HUES48 (cell line): ENCODE data around the gene PIGT.
A peak's percentile ranks its signal among the peaks of the same experiment; 100 is the strongest.

Source experiments
- H3K27ac ChIP-seq: one replicate; pipeline ENCODE4 v1.7.0; 2013; ENCODE audit warnings: low read depth, low read length, inconsistent platforms
- H3K27me3 ChIP-seq: 2 replicates; pipeline ENCODE4 v1.6.1; 2013; ENCODE audit warnings: mild to moderate bottlenecking, low read length; ENCODE audit not compliant: control insufficient read depth, insufficient read depth
- H3K36me3 ChIP-seq: 2 replicates; pipeline ENCODE4 v1.6.1; 2013; ENCODE audit warnings: low read length; ENCODE audit not compliant: control insufficient read depth, insufficient read depth
- H3K4me1 ChIP-seq: 2 replicates; pipeline ENCODE4 v1.6.1; 2013; ENCODE audit warnings: mild to moderate bottlenecking, low read length; ENCODE audit not compliant: control insufficient read depth, insufficient read depth
- H3K4me3 ChIP-seq: 2 replicates; pipeline ENCODE4 v1.5.1; 2013; ENCODE audit warnings: mild to moderate bottlenecking, low read depth, low read length
- H3K9ac ChIP-seq: 2 replicates; pipeline ENCODE4 v1.6.1; 2013; ENCODE audit warnings: mild to moderate bottlenecking, low read depth, low read length, moderate library complexity
- H3K9me3 ChIP-seq: 2 replicates; pipeline ENCODE4 v1.6.1; 2013; ENCODE audit warnings: low read length; ENCODE audit not compliant: control insufficient read depth, insufficient read depth

The PIGT gene

DNA sequence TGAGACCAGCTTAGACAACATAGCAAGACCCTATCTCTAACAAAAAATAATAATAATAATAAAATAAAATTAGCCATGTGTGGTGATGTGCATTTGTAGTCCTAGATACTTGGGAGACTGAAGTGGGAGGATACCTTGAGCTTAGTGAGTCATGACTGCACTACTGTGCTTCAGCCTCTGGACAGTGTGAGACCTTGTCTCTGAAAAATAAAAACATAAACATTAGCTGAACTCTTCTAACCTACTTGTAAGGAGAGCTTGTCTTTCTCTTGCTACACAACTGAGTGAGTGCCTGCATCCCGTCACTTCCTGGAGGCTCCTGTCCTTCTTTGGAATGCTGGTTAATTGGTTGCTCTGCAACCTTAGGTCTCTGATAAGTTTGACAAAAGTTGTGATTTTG is 13.0 kb upstream of the PIGT start:
- Histone ChIP-seq H3K9me3 (peaks cover 6% of the 10 kb centered on the region; the same call in 1 of the 2 replicates), H3K4me1 (peaks cover 8% of the 10 kb centered on the region), H3K36me3 (no peaks in the 10 kb centered on the region), H3K27me3 (peaks cover 32% of the 10 kb centered on the region), H3K4me3 (no peak overlapping the region), H3K9ac (no peak overlapping the region), H3K27ac (no peak overlapping the region)

- H3K4me1 ChIP-seq, result peaks cover 10% of the 10 kb centered on the region
- peaks cover 6% of the 10 kb centered on the region; the same call in 1 of the 2 replicates for H3K9me3 ChIP-seq
- H3K4me3 ChIP-seq, result no peak overlapping the region
- H3K36me3 ChIP-seq, result peaks cover 10% of the 10 kb centered on the region
- H3K27me3 ChIP-seq, result peaks cover 33% of the 10 kb centered on the region
- H3K27ac ChIP-seq, result no peak overlapping the region
- H3K9ac ChIP-seq, result no peak overlapping the region
Observed at GRCh38 chr20:45404438-45404837, 11.5 kb upstream of the PIGT start.

DNA sequence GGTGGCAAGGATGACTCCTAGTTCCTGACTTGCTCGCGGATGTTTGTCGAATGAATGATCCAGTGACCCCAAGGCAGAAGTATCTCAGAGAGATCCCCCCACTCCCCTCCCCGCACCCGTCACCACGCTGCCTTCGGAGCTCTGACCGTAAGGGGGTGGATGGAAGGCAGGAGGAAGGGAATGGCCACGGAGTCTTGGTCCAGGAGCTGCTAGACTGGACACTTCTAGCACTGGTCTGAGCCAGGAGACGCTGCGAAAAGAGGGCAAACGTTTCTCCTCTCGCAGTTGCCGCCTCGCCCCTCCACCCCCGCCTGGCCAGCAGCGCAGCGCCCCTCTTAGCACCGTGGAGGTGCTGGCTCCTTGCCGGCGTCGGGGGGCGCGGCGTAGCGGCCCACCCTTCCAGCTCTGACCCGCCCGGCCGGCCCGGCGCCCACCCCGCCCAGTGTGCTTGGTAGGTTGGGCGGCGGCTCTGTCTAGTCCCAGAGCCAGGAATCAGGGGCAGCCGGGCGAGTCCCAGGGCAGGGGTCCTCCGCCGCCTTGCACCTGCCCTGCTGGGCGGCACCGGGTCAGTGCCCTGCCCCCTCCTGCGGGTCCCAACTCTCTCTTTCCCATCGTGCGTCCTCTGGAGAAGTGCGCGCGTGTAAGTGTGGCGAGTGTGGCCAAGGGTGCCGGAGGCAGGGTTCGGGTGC is 10.2 kb upstream of the PIGT start:
- peaks cover 1% of the 10 kb centered on the region; the same call in 1 of the 2 replicates for H3K9me3 ChIP-seq
- peak overlapping the region; percentile 76; the same call in 1 of the 2 replicates for H3K9ac ChIP-seq
- peaks cover 22% of the 10 kb centered on the region for H3K36me3 ChIP-seq
- peak overlapping the region; percentile 72 for H3K4me3 ChIP-seq
- H3K4me1 ChIP-seq, result peaks cover 10% of the 10 kb centered on the region
- H3K27me3 ChIP-seq, result peaks cover 33% of the 10 kb centered on the region
- H3K27ac ChIP-seq, result peak overlapping the region; percentile 28

- H3K27me3 ChIP-seq, result peaks cover 33% of the 10 kb centered on the region
- peak overlapping the region; percentile 72 for H3K4me3 ChIP-seq
- peaks cover 28% of the 10 kb centered on the region for H3K36me3 ChIP-seq
- peak overlapping the region; percentile 76 for H3K9ac ChIP-seq
- no peaks in the 10 kb centered on the region for H3K9me3 ChIP-seq
- peak overlapping the region; percentile 78 for H3K27ac ChIP-seq
- H3K4me1 ChIP-seq, result peaks cover 10% of the 10 kb centered on the region
Observed at GRCh38 chr20:45406260-45407066, 9.5 kb upstream of the PIGT start.

DNA sequence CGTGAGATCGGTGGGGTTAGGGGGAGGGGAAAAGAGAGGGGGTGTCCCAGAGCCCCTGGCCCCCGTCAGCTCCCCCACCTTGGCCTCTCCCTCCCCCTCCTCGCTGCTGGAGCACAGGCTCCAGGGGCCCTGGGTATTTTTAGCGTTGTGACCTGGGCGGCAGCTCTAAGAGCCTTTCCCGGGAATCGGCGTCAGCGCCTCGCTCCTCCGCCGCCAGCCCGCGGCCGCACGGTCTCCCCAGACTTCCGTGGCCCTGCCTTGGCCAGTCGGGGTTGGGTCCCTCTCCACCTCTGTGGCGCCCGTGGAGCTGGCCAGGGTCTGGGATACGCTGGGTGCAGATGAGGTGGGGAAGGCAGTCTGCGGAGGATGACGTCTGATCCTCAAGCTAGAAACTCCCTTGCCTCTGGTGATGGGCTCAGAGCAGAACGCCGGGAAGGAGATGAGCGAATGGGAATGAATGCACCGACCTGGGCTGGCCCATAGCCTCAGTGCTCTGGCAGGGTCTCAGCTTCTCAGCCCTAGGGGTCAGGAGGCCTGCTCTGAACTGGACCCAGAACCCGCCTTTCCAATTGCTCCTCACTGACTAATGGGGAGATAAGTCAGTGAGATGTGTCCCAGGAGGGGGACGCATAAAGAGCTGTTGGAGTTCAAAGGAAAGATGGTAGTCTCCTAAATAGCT is 8.7 kb upstream of the PIGT start:
- H3K4me3 ChIP-seq, result peak overlapping the region; percentile 72
- no peaks in the 10 kb centered on the region for H3K9me3 ChIP-seq
- H3K27me3 ChIP-seq, result peaks cover 33% of the 10 kb centered on the region
- H3K9ac ChIP-seq, result peak overlapping the region; percentile 76; the same call in 1 of the 2 replicates
- peak overlapping the region; percentile 78 for H3K27ac ChIP-seq
- H3K36me3 ChIP-seq, result peaks cover 28% of the 10 kb centered on the region
- H3K4me1 ChIP-seq, result peaks cover 10% of the 10 kb centered on the region

DNA sequence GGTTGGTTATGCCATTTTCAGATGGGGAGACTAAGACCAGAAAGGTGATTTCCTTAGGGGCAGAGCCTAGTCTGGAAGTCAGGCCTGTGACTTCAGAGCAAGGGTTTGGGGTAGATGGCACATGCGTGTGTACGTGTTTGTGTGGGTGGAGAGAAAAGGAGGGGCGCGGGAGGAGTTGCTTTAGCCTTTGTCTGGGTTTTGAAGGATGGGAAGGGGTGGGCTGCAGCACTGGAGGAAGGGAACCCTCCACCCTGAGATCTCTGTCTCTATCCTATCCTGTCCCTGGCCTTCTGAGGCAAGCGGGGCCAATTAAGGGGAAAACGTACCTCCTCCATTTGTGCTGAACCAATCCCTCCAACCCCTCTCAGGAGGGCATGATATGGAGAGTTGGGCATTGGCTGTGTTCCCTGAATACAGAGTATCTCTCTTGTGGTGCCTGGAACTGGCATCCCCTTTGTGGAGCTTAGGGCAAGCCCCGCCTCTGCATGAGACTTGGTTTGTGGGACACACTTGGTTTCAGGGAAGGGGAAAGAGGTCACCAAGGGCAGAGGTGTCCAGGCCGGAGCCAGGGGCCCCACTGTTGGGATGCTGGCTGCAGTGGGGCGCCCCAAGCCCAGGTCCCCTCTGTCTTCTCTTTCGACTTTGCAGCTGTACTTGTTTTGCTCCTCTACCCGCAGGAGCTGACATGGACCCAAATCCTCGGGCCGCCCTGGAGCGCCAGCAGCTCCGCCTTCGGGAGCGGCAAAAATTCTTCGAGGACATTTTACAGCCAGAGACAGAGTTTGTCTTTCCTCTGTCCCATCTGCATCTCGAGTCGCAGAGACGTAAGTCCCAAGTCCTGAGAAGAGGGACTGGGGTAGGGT is 7.9 kb upstream of the PIGT start, which contains the start of gene DBNDD2:
TSS of gene DBNDD2 (plus strand) at position 507 of the 863 bp plus-strand sequence. CDS start at position 686, 179 bp downstream.
- H3K9ac ChIP-seq, result peak within 1 kb of the TSS; percentile 76; the same call in 1 of the 2 replicates
- H3K27me3 ChIP-seq, result peaks cover 33% of the 10 kb centered on the region
- H3K9me3 ChIP-seq, result no peaks in the 10 kb centered on the region
- peak within 1 kb of the TSS; percentile 16 for H3K27ac ChIP-seq
- peak within 1 kb of the TSS; percentile 72 for H3K4me3 ChIP-seq
- peaks cover 10% of the 10 kb centered on the region for H3K4me1 ChIP-seq
- H3K36me3 ChIP-seq, result peaks cover 28% of the 10 kb centered on the region

DNA sequence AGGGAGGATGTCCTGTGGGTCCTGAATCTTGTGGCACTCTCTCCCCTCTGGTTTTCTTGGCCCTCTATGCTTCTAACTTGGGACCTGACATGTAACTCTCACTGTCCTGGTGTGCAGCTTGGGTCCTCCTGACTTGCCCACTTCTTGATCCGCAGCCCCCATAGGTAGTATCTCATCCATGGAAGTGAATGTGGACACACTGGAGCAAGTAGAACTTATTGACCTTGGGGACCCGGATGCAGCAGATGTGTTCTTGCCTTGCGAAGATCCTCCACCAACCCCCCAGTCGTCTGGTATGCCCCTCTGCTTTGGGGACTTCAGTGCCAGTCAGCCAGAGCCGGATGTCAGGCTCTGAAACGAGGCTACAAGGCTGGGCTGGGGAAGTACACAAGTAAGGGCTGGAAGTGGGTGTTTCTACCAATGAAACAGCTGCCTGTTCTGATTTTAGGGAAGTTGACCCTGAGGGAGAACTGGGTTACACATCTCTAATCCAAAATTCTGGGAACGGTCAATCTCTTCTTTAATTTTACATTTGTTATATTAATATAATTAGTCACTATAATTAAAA is 7.2 kb upstream of the PIGT start:
- Histone ChIP-seq H3K4me1 (peaks cover 10% of the 10 kb centered on the region), H3K27me3 (peaks cover 33% of the 10 kb centered on the region), H3K27ac (no peak overlapping the region), H3K36me3 (peaks cover 28% of the 10 kb centered on the region), H3K9me3 (no peaks in the 10 kb centered on the region), H3K4me3 (no peak overlapping the region), H3K9ac (no peak overlapping the region)

- no peak overlapping the region for H3K4me3 ChIP-seq
- H3K27me3 ChIP-seq, result peaks cover 24% of the 10 kb centered on the region
- no peak overlapping the region for H3K27ac ChIP-seq
- H3K36me3 ChIP-seq, result peaks cover 28% of the 10 kb centered on the region
- peaks cover 10% of the 10 kb centered on the region for H3K4me1 ChIP-seq
- no peaks in the 10 kb centered on the region for H3K9me3 ChIP-seq
- no peak overlapping the region for H3K9ac ChIP-seq
Observed at GRCh38 chr20:45409521-45410272, 6.2 kb upstream of the PIGT start.

- Histone ChIP-seq H3K9me3 (no peaks in the 10 kb centered on the region), H3K36me3 (peaks cover 28% of the 10 kb centered on the region), H3K4me3 (no peak overlapping the region), H3K27ac (no peak overlapping the region), H3K9ac (no peak overlapping the region), H3K4me1 (peaks cover 13% of the 10 kb centered on the region), H3K27me3 (peaks cover 14% of the 10 kb centered on the region)
Observed at GRCh38 chr20:45410887-45411286, 5.1 kb upstream of the PIGT start.
